ENCODE data around the gene DNAJC27.

GRCh38 chr2:24913911-24914310, 57.8 kb downstream of the DNAJC27 start:
- TF ChIP-seq CTCF (IDR thresholded peaks at IDR 0.05): no peak
- TF ChIP-seq POLR2A (IDR thresholded peaks at IDR 0.05): no peak

Measured in thyroid gland (tissue), 4 donors.